BE2C (cell line): ENCODE data around the gene NPSR1.

ENCODE experiments used
- DNase-seq: peaks from one replicate; pipeline ENCODE4 v3.0.0-alpha.2; 2020
- H3K27me3 ChIP-seq: fragments of 250-450 bp; sonication (Bioruptor Pico); 2 replicates; pipeline ENCODE4 v1.5.1; 2020; ENCODE audit warnings: mild to moderate bottlenecking
- H3K36me3 ChIP-seq: fragments of 250-450 bp; sonication (Bioruptor Pico); 2 replicates; pipeline ENCODE4 v1.5.1; 2020; ENCODE audit warnings: mild to moderate bottlenecking
- H3K4me1 ChIP-seq: fragments of 250-450 bp; sonication (Bioruptor Pico); 2 replicates; pipeline ENCODE4 v1.5.1; 2020
- H3K4me3 ChIP-seq: 2 replicates; pipeline ENCODE4 v1.5.1; 2011; ENCODE audit warnings: low read depth, low read length
- H3K9me3 ChIP-seq: fragments of 250-450 bp; sonication (Bioruptor Pico); 2 replicates; pipeline ENCODE4 v1.5.1; 2020
- TF ChIP-seq, protein P1 (sequence below): IDR thresholded peaks from 2 replicates; pipeline ENCODE4 v1.5.1; 2012; ENCODE audit warnings: mild to moderate bottlenecking, low read depth, low read length

NPSR1 gene

GRCh38 chr7:34749446-34749845, 91.4 kb downstream of the NPSR1 start:
- TF ChIP-seq, protein P1, sequence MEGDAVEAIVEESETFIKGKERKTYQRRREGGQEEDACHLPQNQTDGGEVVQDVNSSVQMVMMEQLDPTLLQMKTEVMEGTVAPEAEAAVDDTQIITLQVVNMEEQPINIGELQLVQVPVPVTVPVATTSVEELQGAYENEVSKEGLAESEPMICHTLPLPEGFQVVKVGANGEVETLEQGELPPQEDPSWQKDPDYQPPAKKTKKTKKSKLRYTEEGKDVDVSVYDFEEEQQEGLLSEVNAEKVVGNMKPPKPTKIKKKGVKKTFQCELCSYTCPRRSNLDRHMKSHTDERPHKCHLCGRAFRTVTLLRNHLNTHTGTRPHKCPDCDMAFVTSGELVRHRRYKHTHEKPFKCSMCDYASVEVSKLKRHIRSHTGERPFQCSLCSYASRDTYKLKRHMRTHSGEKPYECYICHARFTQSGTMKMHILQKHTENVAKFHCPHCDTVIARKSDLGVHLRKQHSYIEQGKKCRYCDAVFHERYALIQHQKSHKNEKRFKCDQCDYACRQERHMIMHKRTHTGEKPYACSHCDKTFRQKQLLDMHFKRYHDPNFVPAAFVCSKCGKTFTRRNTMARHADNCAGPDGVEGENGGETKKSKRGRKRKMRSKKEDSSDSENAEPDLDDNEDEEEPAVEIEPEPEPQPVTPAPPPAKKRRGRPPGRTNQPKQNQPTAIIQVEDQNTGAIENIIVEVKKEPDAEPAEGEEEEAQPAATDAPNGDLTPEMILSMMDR: no peak
- Histone ChIP-seq H3K4me3 (no peak overlapping the region), H3K4me1 (no peaks in the 10 kb centered on the region), H3K9me3 (no peaks in the 10 kb centered on the region), H3K36me3 (no peaks in the 10 kb centered on the region), H3K27me3 (no peaks in the 10 kb centered on the region)
- DNase-seq: no peak

GRCh38 chr7:34750209-34750608, 92.2 kb downstream of the NPSR1 start:
- DNase-seq: no peak
- no peaks in the 10 kb centered on the region for H3K27me3 ChIP-seq

DNA sequence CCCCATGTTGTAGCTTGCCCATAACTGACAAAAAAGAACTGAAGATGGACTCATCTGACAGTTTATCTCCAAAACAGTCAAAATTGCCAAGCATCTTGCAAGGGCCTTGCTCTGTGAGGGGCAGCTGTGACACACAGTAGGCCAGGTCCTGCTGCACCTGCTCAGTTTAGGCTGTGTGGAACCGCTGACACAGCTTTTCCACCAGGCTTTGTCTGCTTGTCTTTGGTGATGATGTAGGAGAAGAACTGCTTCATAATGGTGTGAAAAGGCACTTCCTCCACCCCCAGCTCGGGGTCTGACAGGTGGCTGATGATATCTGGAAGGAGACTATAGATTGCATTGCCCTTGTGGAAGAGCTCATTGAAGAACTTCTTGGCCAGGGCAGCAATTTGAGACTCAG, 92.6 kb downstream of the NPSR1 start:
- H3K9me3 ChIP-seq: no peaks in the 10 kb centered on the region
- DNase-seq: no peak
- no peaks in the 10 kb centered on the region for H3K27me3 ChIP-seq
- TF ChIP-seq, protein P1: no peak
- H3K36me3 ChIP-seq: no peaks in the 10 kb centered on the region
- no peak overlapping the region for H3K4me3 ChIP-seq
- no peaks in the 10 kb centered on the region for H3K4me1 ChIP-seq

More at GRCh38 chr7:34750209-34750608, 92.2 kb downstream of the NPSR1 start:
- H3K9me3 ChIP-seq: no peaks in the 10 kb centered on the region
- H3K36me3 ChIP-seq: no peaks in the 10 kb centered on the region
- H3K4me3 ChIP-seq: no peak overlapping the region
- no peaks in the 10 kb centered on the region for H3K4me1 ChIP-seq
- TF ChIP-seq, protein P1: no peak

GRCh38 chr7:34751725-34752643, 94.0 kb downstream of the NPSR1 start:
- Histone ChIP-seq H3K36me3 (no peaks in the 10 kb centered on the region), H3K4me1 (no peaks in the 10 kb centered on the region), H3K9me3 (no peaks in the 10 kb centered on the region), H3K4me3 (no peak overlapping the region), H3K27me3 (no peaks in the 10 kb centered on the region)
- DNase-seq: no peak
- TF ChIP-seq, protein P1: no peak

DNA sequence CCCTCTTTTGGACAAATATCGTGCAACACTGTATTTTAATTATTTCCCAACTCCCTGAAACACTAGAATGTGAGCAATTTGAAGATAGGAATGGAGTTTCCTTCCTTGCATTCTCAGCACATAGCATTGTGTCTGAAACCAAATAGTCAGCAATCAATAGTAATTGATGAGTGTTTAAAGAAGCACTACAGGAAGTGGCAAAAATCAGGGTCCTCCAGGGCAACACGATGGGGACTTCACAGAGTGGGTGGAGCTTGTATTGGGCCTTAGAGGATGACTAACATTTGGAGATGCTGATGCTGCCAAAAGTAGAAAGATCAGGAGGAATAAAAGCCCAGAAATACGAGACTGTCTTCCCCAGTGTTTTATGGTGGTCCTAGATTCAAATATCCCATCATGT, 94.9 kb downstream of the NPSR1 start:
- Histone ChIP-seq H3K27me3 (no peaks in the 10 kb centered on the region), H3K36me3 (no peaks in the 10 kb centered on the region), H3K4me1 (no peaks in the 10 kb centered on the region), H3K9me3 (no peaks in the 10 kb centered on the region), H3K4me3 (no peak overlapping the region)
- TF ChIP-seq, protein P1: no peak
- DNase-seq: no peak

GRCh38 chr7:34755008-34755407, 97.0 kb downstream of the NPSR1 start:
- Histone ChIP-seq H3K4me3 (no peak overlapping the region), H3K27me3 (no peaks in the 10 kb centered on the region), H3K9me3 (no peaks in the 10 kb centered on the region), H3K36me3 (no peaks in the 10 kb centered on the region), H3K4me1 (no peaks in the 10 kb centered on the region)
- DNase-seq: no peak
- TF ChIP-seq, protein P1: no peak
